LNCaP clone FGC (cell line): ENCODE data around the gene STYXL2.

ENCODE experiments used
- DNase-seq: peaks from one replicate; pipeline ENCODE4 v3.0.0-alpha.2; 2011; ENCODE audit warnings: low read depth
- H3K4me3 ChIP-seq: 2 replicates; pipeline ENCODE4 v1.5.1; 2011; ENCODE audit warnings: mild to moderate bottlenecking, low read depth, low read length, control low read depth
- CTCF ChIP-seq: IDR thresholded peaks from 2 replicates; pipeline ENCODE4 v1.5.1; 2012; ENCODE audit warnings: mild to moderate bottlenecking; ENCODE audit not compliant: control insufficient read depth, insufficient read depth; ENCODE audit errors: extremely low read depth

STYXL2 gene

GRCh38 chr1:167137793-167138510, 44.1 kb downstream of the STYXL2 start:
- DNase-seq = no peak
- TF ChIP-seq CTCF = no peak
- no peak overlapping the region for H3K4me3 ChIP-seq

- no peak overlapping the region for H3K4me3 ChIP-seq
- DNase-seq = no peak
- TF ChIP-seq CTCF = no peak
Measured at GRCh38 chr1:167138703-167139102, 44.8 kb downstream of the STYXL2 start.

DNA sequence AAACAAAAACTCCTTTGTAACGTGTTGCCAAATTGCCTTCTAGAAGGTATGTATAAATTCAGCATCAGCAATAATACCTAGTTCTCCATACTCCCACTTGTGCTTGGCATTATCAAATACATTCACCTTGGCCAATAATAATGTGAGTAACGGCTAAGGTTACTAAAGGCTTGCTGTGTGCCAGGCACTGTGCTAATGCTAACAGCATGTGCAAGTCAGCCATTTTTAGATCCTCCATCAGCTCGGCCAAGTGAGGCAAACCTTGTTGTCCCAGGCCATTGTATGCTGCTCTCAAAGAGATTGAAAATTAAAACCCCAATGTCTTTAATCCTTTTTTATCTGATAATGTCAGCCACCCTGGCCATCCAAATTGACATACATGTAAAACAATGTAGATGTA, 48.1 kb downstream of the STYXL2 start:
- no peak for TF ChIP-seq CTCF
- no peak for DNase-seq
- H3K4me3 ChIP-seq = no peak overlapping the region
